Right lobe of liver (tissue), 6 donors: ENCODE data around the gene PTPRD. TPM values are rescaled to one million over a fixed set of nuclear protein-coding genes. Genes with fewer than 3 reads are reported as not detected.
"Not testable (repeated sequence)": the region's sequence is repeated elsewhere in the genome, so short reads cannot be mapped to it uniquely, and the experiment has no call there.

Source experiments
- ATAC-seq, 4 donors: fragments of 200-7000 bp; cut with Tn5 transposase; one replicate each; pipeline ENCODE4 v1.9.1; 2020; ENCODE audit warnings: mild to moderate bottlenecking in 4 of 4, moderate library complexity in 4 of 4
- DNase-seq, 3 donors: peaks; one replicate each; pipeline ENCODE4 v3.0.0-alpha.2; 2020
- H3K27ac ChIP-seq, 3 donors: fragments of 200-600 bp; one replicate each; pipeline ENCODE4 v1.8.0; 2022
- H3K27me3 ChIP-seq, 2 donors: fragments of 200-600 bp; one replicate each; pipeline ENCODE4 v1.8.0; 2022
- H3K36me3 ChIP-seq, 4 donors: fragments of 200-600 bp; sonication (generic) in 1 of 4; one replicate each; pipeline versions ENCODE4 v1.5.1 to v1.8.0; 2017 to 2022; ENCODE audit warnings: control low read depth in 1 of 4
- H3K4me1 ChIP-seq, 4 donors: fragments of 200-600 bp; sonication (generic) in 1 of 4; one replicate each; pipeline versions ENCODE4 v1.5.1 to v1.8.0; 2017 to 2022; ENCODE audit warnings: control low read depth in 1 of 4
- H3K4me3 ChIP-seq, 3 donors: fragments of 200-600 bp; one replicate each; pipeline ENCODE4 v1.8.0; 2022
- H3K9me3 ChIP-seq, 4 donors: fragments of 200-600 bp; sonication (generic) in 1 of 4; one replicate each; pipeline versions ENCODE4 v1.5.1 to v1.8.0; 2017 to 2022; ENCODE audit warnings: control low read depth in 1 of 4
- POLR2A ChIP-seq: fragments of 450-650 bp; IDR thresholded peaks from one replicate; pipeline ENCODE4 v1.6.1; 2017; ENCODE audit warnings: antibody characterized with exemption, mild to moderate bottlenecking
- WGBS: methylation state at CpG from one replicate; pipeline ENCODE4 v1.1.6; 2018; ENCODE audit warnings: low coverage, low lambda C conversion rate; ENCODE audit not compliant: insufficient coverage; ENCODE audit errors: missing lambda C conversion rate; 5-methylcytosine and 5-hydroxymethylcytosine counted together
- intact Hi-C, 2 donors: fragments of 100-400 bp; cut with DNase I; formaldehyde crosslinking; loops; one replicate each; pipeline versions ENCODE4 v1.11.2 to v1.14.1; 2022
- total RNA-seq, 6 experiments: library from RNA; depleted of rRNA in 2 of 6; stranded (reverse); fragments of >200 nt in 2 of 6; fragmentation: NEBNext Ultra II Directional in 3 of 6; extraction: Animal tissue kit (Norgen Biotek cat#: 25700) in 3 of 6; gene quantifications; one replicate each; pipeline versions ENCODE4 v1.1.0 to v1.2.4, GENCODE V29; 2016 to 2023
- TF ChIP-seq, protein P1 (sequence below), 4 donors: fragments of 200-600 bp in 3 of 4; fragments of 450-650 bp in 1 of 4; IDR thresholded peaks; one replicate each; pipeline versions ENCODE4 v1.5.1 to v1.8.0; 2016 to 2022; ENCODE audit warnings: antibody characterized with exemption in 4 of 4, mild to moderate bottlenecking in 2 of 4
- donor health status: DM: no; HTN: yes; CAD: no.
- donor health status: DM: no; HTN: no; CAD: no.
- donor health status: DM: no; HTN: no; CAD: no.
- donor health status: DM: no; HTN: yes; CAD: no.
- donor health status: DM: no; HTN: yes; CAD: no.

Gene PTPRD
- total RNA-seq, 6 experiments from 2014 or later, result 5.4 to 29.8 (median 13.9) TPM

DNA sequence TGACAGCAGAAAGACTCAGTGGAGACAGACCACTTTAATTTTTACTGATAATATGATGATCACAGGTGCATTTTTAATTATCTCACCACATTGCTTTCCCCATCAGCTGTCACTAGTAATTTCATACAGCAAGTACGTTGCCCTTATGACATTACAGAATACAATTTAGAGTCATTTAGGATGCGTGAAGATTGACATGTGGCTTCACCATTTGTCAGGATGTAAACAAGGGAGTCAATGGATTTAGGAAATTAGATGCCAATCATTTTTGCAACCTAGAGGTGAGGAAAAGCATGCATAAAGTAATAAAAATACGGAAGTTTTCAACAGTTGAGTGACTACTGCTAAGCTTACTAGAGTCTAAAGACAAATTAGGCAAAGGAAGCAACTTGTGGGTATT, 1129.6 kb downstream of the PTPRD start:
- no peak for DNase-seq
- H3K9me3 ChIP-seq, result no peaks in the 10 kb centered on the region
- no peak for ATAC-seq
- H3K27ac ChIP-seq, result no peak overlapping the region
- 21% methylated on average over 3 of the region's 3 CpGs for WGBS
- H3K4me3 ChIP-seq, result no peak overlapping the region
- TF ChIP-seq POLR2A, result no peak
- TF ChIP-seq, protein P1, sequence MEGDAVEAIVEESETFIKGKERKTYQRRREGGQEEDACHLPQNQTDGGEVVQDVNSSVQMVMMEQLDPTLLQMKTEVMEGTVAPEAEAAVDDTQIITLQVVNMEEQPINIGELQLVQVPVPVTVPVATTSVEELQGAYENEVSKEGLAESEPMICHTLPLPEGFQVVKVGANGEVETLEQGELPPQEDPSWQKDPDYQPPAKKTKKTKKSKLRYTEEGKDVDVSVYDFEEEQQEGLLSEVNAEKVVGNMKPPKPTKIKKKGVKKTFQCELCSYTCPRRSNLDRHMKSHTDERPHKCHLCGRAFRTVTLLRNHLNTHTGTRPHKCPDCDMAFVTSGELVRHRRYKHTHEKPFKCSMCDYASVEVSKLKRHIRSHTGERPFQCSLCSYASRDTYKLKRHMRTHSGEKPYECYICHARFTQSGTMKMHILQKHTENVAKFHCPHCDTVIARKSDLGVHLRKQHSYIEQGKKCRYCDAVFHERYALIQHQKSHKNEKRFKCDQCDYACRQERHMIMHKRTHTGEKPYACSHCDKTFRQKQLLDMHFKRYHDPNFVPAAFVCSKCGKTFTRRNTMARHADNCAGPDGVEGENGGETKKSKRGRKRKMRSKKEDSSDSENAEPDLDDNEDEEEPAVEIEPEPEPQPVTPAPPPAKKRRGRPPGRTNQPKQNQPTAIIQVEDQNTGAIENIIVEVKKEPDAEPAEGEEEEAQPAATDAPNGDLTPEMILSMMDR (IDR thresholded peaks at IDR 0.05), result no peak
- intact Hi-C loops, result no loop called here
- H3K4me1 ChIP-seq, result no peaks in the 10 kb centered on the region
- H3K27me3 ChIP-seq, result no peaks in the 10 kb centered on the region
- H3K36me3 ChIP-seq, result no peaks in the 10 kb centered on the region

DNA sequence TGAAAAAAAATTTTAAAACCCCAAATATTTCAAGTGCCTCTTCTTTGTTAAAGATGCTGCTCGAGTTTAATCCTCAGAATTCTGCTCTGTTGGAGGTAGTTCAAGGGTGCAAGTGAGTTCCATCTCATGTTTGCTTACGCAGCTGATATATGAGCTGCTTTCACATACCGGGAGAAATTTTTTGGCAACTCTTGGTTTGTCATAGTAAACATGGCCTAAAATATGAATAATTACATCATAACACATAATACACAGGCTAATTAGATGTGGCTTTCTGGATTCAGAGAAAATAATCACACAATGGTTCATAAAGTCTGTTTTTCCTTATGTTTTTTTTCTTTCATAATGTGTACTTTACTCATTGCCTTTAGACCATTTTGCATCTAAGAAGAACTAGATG, 1134.1 kb downstream of the PTPRD start:
- Histone ChIP-seq H3K36me3 (no peaks in the 10 kb centered on the region), H3K4me3 (no peak overlapping the region), H3K9me3 (no peaks in the 10 kb centered on the region), H3K27ac (no peak overlapping the region), H3K4me1 (no peaks in the 10 kb centered on the region), H3K27me3 (no peaks in the 10 kb centered on the region)
- intact Hi-C loops, result no loop called here
- ATAC-seq (no peak), DNase-seq (no peak)
- TF ChIP-seq POLR2A, result no peak
- TF ChIP-seq, protein P1 (IDR thresholded peaks at IDR 0.05), result no peak
- WGBS, result 39% methylated on average over 3 of the region's 3 CpGs

DNA sequence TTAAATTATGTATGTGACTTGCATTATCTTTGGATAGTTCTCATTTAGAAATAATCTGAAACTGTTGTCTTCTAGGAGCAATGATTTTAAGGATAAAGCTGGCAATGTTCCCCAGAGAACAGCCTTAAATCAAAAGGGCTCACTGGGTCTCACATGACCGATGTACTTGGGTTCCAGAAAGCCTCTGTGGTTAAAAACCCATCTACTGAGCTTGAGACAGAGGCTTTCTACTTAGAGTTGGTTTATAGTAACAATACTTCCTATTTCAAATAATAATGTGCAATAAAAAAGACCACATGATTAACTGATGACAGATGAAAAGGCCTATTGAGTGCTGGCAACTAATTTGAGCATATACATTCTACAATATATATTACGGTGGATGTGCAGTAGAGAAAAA, 1143.5 kb downstream of the PTPRD start:
- Histone ChIP-seq H3K9me3 (no peaks in the 10 kb centered on the region), H3K4me1 (no peaks in the 10 kb centered on the region), H3K36me3 (no peaks in the 10 kb centered on the region), H3K27ac (no peak overlapping the region), H3K4me3 (no peak overlapping the region), H3K27me3 (no peaks in the 10 kb centered on the region)
- DNase-seq (no peak), ATAC-seq (no peak)
- WGBS, result 60% methylated on average over 2 of the region's 2 CpGs
- no peak for TF ChIP-seq POLR2A
- TF ChIP-seq, protein P1 (IDR thresholded peaks at IDR 0.05), result no peak
- intact Hi-C loops, result no loop called here

DNA sequence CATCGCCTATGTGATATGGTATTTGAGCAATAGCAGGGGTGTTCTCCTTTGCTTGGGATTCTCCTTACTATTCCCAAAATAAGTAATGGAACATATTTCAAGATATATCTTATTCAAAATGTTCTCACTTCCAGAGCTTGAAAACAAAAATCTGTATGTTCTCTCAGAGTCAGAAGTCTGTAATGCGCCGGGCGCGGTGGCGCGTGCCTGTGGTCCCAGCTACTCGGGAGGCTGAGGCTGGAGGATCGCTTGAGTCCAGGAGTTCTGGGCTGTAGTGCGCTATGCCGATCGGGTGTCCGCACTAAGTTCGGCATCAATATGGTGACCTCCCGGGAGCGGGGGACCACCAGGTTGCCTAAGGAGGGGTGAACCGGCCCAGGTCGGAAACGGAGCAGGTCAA, 1170.9 kb downstream of the PTPRD start:
- not testable (repeated sequence) for H3K27ac ChIP-seq, ATAC-seq
- 79% methylated on average over 15 of the region's 19 CpGs for WGBS

DNA sequence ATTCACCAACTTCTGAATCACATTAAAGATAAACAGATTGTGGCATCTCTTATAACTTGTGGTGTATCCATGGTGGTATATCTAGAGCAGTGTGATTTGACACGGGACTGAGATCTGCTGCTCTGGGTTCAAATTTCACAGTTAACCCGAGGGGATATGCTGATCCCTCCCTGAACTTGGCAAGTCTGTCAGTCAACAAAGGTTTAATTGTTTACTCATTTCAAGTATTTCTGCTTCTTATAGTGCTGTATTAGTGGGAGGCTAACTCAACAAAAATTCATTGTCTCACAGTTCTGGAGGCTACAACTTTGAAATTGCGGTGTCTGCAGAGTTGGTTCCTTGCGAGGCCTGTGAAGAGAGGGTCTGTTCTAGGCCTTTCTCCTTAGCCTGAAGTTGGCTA, 1175.2 kb downstream of the PTPRD start:
- WGBS, result 49% methylated on average over 4 of the region's 4 CpGs

More for the DNA sequence above, 1170.9 kb downstream of the PTPRD start:
- intact Hi-C loops, DNase-seq, H3K27me3 ChIP-seq, H3K4me3 ChIP-seq, H3K4me1 ChIP-seq, H3K9me3 ChIP-seq, H3K36me3 ChIP-seq: not testable (repeated sequence)

DNA sequence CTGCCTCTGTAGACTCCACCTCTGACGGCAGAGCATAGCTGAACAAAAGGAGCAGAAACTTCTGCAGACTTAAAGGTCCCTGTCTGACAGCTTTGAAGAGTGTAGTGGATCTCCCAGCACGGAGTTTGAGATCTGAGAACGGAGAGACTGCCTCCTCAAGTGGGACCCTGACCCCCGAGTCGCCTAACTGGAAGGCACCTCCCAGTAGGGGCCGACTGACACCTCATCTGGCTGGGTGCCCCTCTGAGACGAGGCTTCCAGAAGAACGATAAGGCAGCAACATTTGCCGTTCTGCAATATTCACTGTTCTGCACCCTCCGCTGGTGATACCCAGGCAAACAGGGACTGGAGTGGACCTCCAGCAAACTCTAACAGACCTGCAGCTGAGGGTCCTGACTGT, 1186.3 kb downstream of the PTPRD start:
- H3K4me3 ChIP-seq, ATAC-seq, intact Hi-C loops, H3K36me3 ChIP-seq, H3K4me1 ChIP-seq, H3K9me3 ChIP-seq, DNase-seq, H3K27me3 ChIP-seq, H3K27ac ChIP-seq: not testable (repeated sequence)
- 33% methylated on average over 1 of the region's 10 CpGs for WGBS

More for the DNA sequence above, 1175.2 kb downstream of the PTPRD start:
- H3K36me3 ChIP-seq, result no peaks in the 10 kb centered on the region
- H3K27ac ChIP-seq, result no peak overlapping the region
- DNase-seq (no peak), ATAC-seq (no peak)
- H3K4me1 ChIP-seq, result no peaks in the 10 kb centered on the region
- H3K9me3 ChIP-seq, result no peaks in the 10 kb centered on the region
- intact Hi-C loops, result no loop called here
- TF ChIP-seq, protein P1 (IDR thresholded peaks at IDR 0.05), result no peak
- no peak for TF ChIP-seq POLR2A
- H3K27me3 ChIP-seq, result no peaks in the 10 kb centered on the region
- H3K4me3 ChIP-seq, result no peak overlapping the region
